ENCODE data around the gene OSBPL3. TPM values are rescaled to one million over a fixed set of nuclear protein-coding genes. Genes with fewer than 3 reads are reported as not detected.

OSBPL3 gene
- total and polyA plus RNA-seq, 12 donors: 1.1 to 8.4 (median 3.1) TPM

- Histone ChIP-seq H3K27ac (no peak overlapping the region), H3K27me3 (no peaks in the 10 kb centered on the region), H3K36me3 (replicated peaks in 1 of 2) (no peaks in the 10 kb centered on the region), H3K4me1 (replicated peaks in 1 of 2) (peaks cover 0 to 3% of the 10 kb centered on the region in 2 donors), H3K9me3 (replicated peaks in 1 of 3) (no peaks in the 10 kb centered on the region), H3K4me3 (no peak overlapping the region)
- no peak for TF ChIP-seq CTCF (IDR thresholded peaks at IDR 0.05)
- TF ChIP-seq POLR2A (IDR thresholded peaks at IDR 0.05): no peak
- no peak for DNase-seq
- intact Hi-C loops (cut with DNase I): no loop called here
- 65 to 88% (median 77%) methylated on average over 3 of the region's 3 CpGs for WGBS, 4 donors
Measured at GRCh38 chr7:24911213-24911603, 68.8 kb downstream of the OSBPL3 start.

DNA sequence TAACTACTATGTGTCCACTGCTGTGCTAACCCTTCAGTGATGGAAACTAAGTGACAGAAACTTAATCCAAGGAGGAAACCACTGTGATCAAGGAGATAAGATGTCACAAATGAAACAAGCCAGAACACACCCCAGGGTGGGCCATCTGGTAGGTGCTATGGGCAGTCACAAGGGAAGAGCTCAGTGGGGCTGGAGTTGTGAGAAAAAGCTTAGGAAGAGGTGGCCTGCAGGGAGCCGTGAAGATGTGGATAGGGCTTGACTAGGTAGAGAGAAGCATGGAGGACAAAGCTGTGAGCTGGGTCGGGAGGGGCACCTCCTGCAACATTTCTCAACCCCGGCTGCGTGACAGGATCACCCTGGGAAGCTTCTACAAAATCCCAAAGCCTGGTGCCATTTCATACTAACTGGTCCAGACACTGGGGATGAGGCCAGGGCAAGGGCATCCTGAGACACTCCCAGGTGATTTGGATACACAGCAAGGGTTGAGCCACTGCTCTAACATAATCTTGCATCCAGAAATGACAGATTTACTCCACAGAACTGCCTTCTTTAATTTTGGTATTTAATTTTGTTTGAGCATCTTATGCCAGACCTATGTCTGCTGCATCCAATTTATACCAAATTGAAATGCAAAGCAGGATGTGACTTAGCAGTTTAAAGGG lies 69.3 kb downstream of the OSBPL3 start:
- H3K4me1 ChIP-seq (replicated peaks in 1 of 2): peaks cover 0 to 3% of the 10 kb centered on the region in 2 donors
- no peak for DNase-seq
- H3K4me3 ChIP-seq: no peak overlapping the region
- H3K27me3 ChIP-seq: no peaks in the 10 kb centered on the region
- WGBS, 4 donors: 50 to 70% (median 57%) methylated on average over 4 of the region's 4 CpGs
- intact Hi-C loops (cut with DNase I): no loop called here
- no peak for TF ChIP-seq POLR2A (IDR thresholded peaks at IDR 0.05)
- no peak for TF ChIP-seq CTCF (IDR thresholded peaks at IDR 0.05)
- no peaks in the 10 kb centered on the region for H3K9me3 ChIP-seq (replicated peaks in 1 of 3)
- no peaks in the 10 kb centered on the region for H3K36me3 ChIP-seq (replicated peaks in 1 of 2)
- no peak overlapping the region for H3K27ac ChIP-seq

DNA sequence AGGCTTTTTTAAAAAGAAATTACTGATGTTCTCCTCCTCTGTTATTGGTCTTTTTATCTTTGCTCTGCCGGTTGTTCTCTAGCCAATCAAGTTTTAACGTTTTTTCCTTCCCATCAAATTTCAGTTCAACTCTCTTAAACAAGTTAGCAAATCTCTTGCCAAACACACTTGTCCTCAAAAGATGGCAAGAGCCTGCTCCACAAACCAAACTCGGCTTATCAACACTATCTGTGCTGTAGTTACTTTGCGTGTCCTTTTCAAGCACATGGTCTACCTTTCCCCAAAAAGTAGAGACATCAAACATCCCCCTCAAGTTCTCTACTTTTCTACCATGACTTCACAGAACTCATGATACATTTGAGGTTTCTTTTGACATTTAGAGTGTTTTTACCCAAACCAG lies 71.3 kb downstream of the OSBPL3 start:
- no peaks in the 10 kb centered on the region for H3K27me3 ChIP-seq
- TF ChIP-seq POLR2A (IDR thresholded peaks at IDR 0.05) (no peak), CTCF (IDR thresholded peaks at IDR 0.05) (no peak)
- DNase-seq: no peak
- H3K4me1 ChIP-seq (replicated peaks in 1 of 2): peaks cover 0 to 8% of the 10 kb centered on the region in 2 donors
- no peaks in the 10 kb centered on the region for H3K9me3 ChIP-seq (replicated peaks in 1 of 3)
- H3K36me3 ChIP-seq (replicated peaks in 1 of 2): no peaks in the 10 kb centered on the region
- 77 to 86% (median 80%) methylated on average over 4 of the region's 4 CpGs for WGBS, 4 donors
- H3K27ac ChIP-seq: no peak overlapping the region
- intact Hi-C loops (cut with DNase I): no loop called here
- H3K4me3 ChIP-seq: no peak overlapping the region

DNA sequence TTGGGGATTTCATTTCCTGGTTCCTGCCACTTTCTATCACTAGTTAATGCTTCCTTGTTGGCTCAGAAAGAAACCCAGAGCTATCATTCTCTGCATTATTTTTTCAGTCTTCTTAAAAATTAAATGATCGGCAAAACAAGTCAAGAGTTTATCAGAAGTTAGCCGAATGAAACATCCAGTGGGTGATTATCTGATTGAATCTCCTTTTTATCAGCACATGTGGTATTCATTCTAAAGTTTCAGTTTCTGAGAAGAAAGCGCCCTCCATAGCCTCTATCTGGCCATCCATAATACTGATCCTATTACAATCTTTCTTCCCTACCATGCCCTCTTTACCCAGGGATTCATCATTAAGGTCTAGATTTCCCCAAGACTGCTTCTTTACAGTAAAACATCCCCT lies 71.8 kb downstream of the OSBPL3 start:
- no peak for DNase-seq
- Histone ChIP-seq H3K4me1 (replicated peaks in 1 of 2) (peaks cover 0 to 8% of the 10 kb centered on the region in 2 donors), H3K36me3 (replicated peaks in 1 of 2) (no peaks in the 10 kb centered on the region), H3K27ac (no peak overlapping the region), H3K9me3 (replicated peaks in 1 of 3) (no peaks in the 10 kb centered on the region), H3K4me3 (no peak overlapping the region), H3K27me3 (no peaks in the 10 kb centered on the region)
- intact Hi-C loops (cut with DNase I): no loop called here
- no peak for TF ChIP-seq POLR2A (IDR thresholded peaks at IDR 0.05)
- no peak for TF ChIP-seq CTCF (IDR thresholded peaks at IDR 0.05)
- WGBS, 4 donors: 58 to 81% (median 73%) methylated on average over 3 of the region's 3 CpGs
